GM19035 (cell line): ENCODE data around the gene FAM81A.

Experiments
- ATAC-seq: cut with Tn5 transposase; IDR thresholded peaks from one replicate; pipeline ENCODE4 v1.9.1; 2021; ENCODE audit not compliant: unreplicated experiment

The FAM81A gene

DNA sequence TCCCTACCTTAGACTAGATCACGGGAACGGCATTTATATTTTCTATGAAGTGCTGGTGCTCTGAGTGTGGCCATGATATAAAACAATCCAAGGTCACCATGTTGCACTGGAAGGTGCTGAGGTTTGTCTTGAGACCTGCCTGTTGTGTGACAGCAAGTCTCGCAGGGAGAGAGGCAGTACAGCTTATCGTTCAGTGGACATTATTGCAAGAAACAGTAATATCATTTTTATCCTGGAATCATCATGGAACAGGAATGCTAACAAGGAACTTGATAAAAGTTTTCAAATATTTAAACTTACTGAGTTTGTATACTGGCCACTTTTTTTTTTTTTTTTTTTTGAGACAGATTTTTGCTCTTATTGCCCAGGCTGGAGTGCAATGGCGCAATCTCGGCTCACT is 133.6 kb downstream of the FAM81A start:
- no peak for ATAC-seq
